H9 (cell line): ENCODE results near the gene ERC2. TPM values are rescaled to one million over a fixed set of nuclear protein-coding genes. Genes with fewer than 3 reads are reported as not detected.

Experiments
- DNase-seq: peaks from one replicate; pipeline ENCODE4 v3.0.0-alpha.2; 2017
- H2AFZ ChIP-seq: one replicate; pipeline ENCODE4 v1.6.1; 2013; ENCODE audit warnings: mild to moderate bottlenecking, low read length, control low read depth, moderate library complexity
- H2AK5ac ChIP-seq: 2 replicates; pipeline ENCODE4 v1.6.1; 2013; ENCODE audit warnings: low read length, control low read depth, mixed read lengths; ENCODE audit not compliant: insufficient read length
- H2BK120ac ChIP-seq: one replicate; pipeline ENCODE4 v1.6.1; 2013; ENCODE audit warnings: low read depth, mild to moderate bottlenecking, low read length, control low read depth, inconsistent platforms; ENCODE audit not compliant: poor library complexity, severe bottlenecking
- H2BK12ac ChIP-seq: 2 replicates; pipeline ENCODE4 v1.6.1; 2013; ENCODE audit warnings: low read length, control low read depth, mixed read lengths, low read depth; ENCODE audit not compliant: insufficient read length
- H2BK15ac ChIP-seq: 2 replicates; pipeline ENCODE4 v1.6.1; 2013; ENCODE audit warnings: low read depth, low read length, control low read depth
- H2BK20ac ChIP-seq: one replicate; pipeline ENCODE4 v1.6.1; 2013; ENCODE audit warnings: low read depth, mild to moderate bottlenecking, low read length, control low read depth, inconsistent platforms; ENCODE audit not compliant: poor library complexity, severe bottlenecking
- H2BK5ac ChIP-seq: 2 replicates; pipeline ENCODE4 v1.6.1; 2013; ENCODE audit warnings: low read length, control low read depth, mixed read lengths; ENCODE audit not compliant: insufficient read length
- H3K14ac ChIP-seq: 2 replicates; pipeline ENCODE4 v1.6.1; 2013; ENCODE audit warnings: low read length, control low read depth; ENCODE audit not compliant: insufficient read depth
- H3K18ac ChIP-seq: 2 replicates; pipeline ENCODE4 v1.6.1; 2013; ENCODE audit warnings: low read depth, mild to moderate bottlenecking, mixed read lengths, low read length, control low read depth; ENCODE audit not compliant: insufficient read length
- H3K23ac ChIP-seq: 2 replicates; pipeline ENCODE4 v1.6.1; 2013; ENCODE audit warnings: low read length, control low read depth, mixed read lengths, low read depth; ENCODE audit not compliant: insufficient read length
- H3K23me2 ChIP-seq: 2 replicates; pipeline ENCODE4 v1.6.1; 2013; ENCODE audit warnings: low read depth, mild to moderate bottlenecking, mixed read lengths, low read length, control low read depth; ENCODE audit not compliant: insufficient read length, poor library complexity, severe bottlenecking
- H3K27ac ChIP-seq: 2 replicates; pipeline ENCODE4 v1.5.1; 2013; ENCODE audit warnings: low read length, control low read depth, mixed read lengths, low read depth; ENCODE audit not compliant: insufficient read length
- H3K27me3 ChIP-seq: 2 replicates; pipeline ENCODE4 v1.6.1; 2013; ENCODE audit warnings: low read length, control low read depth, inconsistent platforms; ENCODE audit not compliant: insufficient read depth
- H3K4ac ChIP-seq: 2 replicates; pipeline ENCODE4 v1.6.1; 2013; ENCODE audit warnings: low read depth, mild to moderate bottlenecking, control low read depth, inconsistent platforms, low read length, moderate library complexity
- H3K4me1 ChIP-seq: 2 replicates; pipeline ENCODE4 v1.6.1; 2013; ENCODE audit warnings: low read length, control low read depth, inconsistent platforms; ENCODE audit not compliant: insufficient read depth
- H3K4me2 ChIP-seq: 2 replicates; pipeline ENCODE4 v1.6.1; 2013; ENCODE audit warnings: low read length, control low read depth, mixed read lengths; ENCODE audit not compliant: insufficient read length, insufficient read depth
- H3K56ac ChIP-seq: 2 replicates; pipeline ENCODE4 v1.6.1; 2013; ENCODE audit warnings: low read depth, mild to moderate bottlenecking, mixed read lengths, low read length, control low read depth; ENCODE audit not compliant: insufficient read length
- H3K79me1 ChIP-seq: 2 replicates; pipeline ENCODE4 v1.6.1; 2013; ENCODE audit warnings: low read depth, mild to moderate bottlenecking, moderate library complexity, low read length, control low read depth, inconsistent platforms; ENCODE audit not compliant: insufficient read depth, poor library complexity, severe bottlenecking
- H3K79me2 ChIP-seq: 2 replicates; pipeline ENCODE4 v1.6.1; 2013; ENCODE audit warnings: low read length, control low read depth, inconsistent platforms; ENCODE audit not compliant: insufficient read depth
- H3K9ac ChIP-seq: 2 replicates; pipeline ENCODE4 v1.6.1; 2013; ENCODE audit warnings: low read length, control low read depth, mixed read lengths; ENCODE audit not compliant: insufficient read length; ENCODE audit errors: extremely low read depth
- H3K9me3 ChIP-seq: one replicate; pipeline ENCODE4 v1.6.1; 2013; ENCODE audit warnings: low read depth, low read length, inconsistent platforms; ENCODE audit not compliant: control insufficient read depth
- H3T11ph ChIP-seq: one replicate; pipeline ENCODE4 v1.6.1; 2013; ENCODE audit warnings: mild to moderate bottlenecking, low read length, control low read depth, inconsistent platforms
- H4K20me1 ChIP-seq: one replicate; pipeline ENCODE4 v1.6.1; 2013; ENCODE audit not compliant: control insufficient read depth, insufficient read length, insufficient read depth
- H4K5ac ChIP-seq: 2 replicates; pipeline ENCODE4 v1.6.1; 2013; ENCODE audit warnings: low read depth, mild to moderate bottlenecking, mixed read lengths, low read length, control low read depth; ENCODE audit not compliant: insufficient read length
- H4K8ac ChIP-seq: replicated peaks from 2 replicates; pipeline ENCODE4 v1.6.1; 2013; ENCODE audit warnings: low read length, control low read depth, mixed read lengths, low read depth; ENCODE audit not compliant: insufficient read length
- H4K91ac ChIP-seq: 2 replicates; pipeline ENCODE4 v1.6.1; 2013; ENCODE audit warnings: low read depth, mild to moderate bottlenecking, moderate library complexity, mixed read lengths, low read length, control low read depth; ENCODE audit not compliant: insufficient read length
- H3K27ac Mint-ChIP-seq, 3 experiments: 2 replicates in 2 of 3; 3 replicates in 1 of 3; pipeline ENCODE4 v1.8.0; 2020 to 2021; ENCODE audit warnings: mixed read lengths in 3 of 3, mild to moderate bottlenecking in 1 of 3, moderate library complexity in 1 of 3
- H3K27me3 Mint-ChIP-seq: 2 replicates; pipeline ENCODE4 v1.8.0; 2021; ENCODE audit warnings: low read depth, mild to moderate bottlenecking, moderate library complexity, mixed read lengths
- H3K36me3 Mint-ChIP-seq, 3 experiments: 2 replicates in 2 of 3; 3 replicates in 1 of 3; pipeline ENCODE4 v1.8.0; 2020 to 2021; ENCODE audit warnings: low read depth in 3 of 3, mixed read lengths in 3 of 3; ENCODE audit not compliant: insufficient read depth in 1 of 3
- H3K4me1 Mint-ChIP-seq, 2 experiments: 2 replicates each; pipeline ENCODE4 v1.8.0; 2020; ENCODE audit warnings: mixed read lengths in 2 of 2
- H3K4me3 Mint-ChIP-seq, 2 experiments: 2 replicates in 1 of 2; 3 replicates in 1 of 2; pipeline ENCODE4 v1.8.0; 2020 to 2021; ENCODE audit warnings: mild to moderate bottlenecking in 2 of 2, mixed read lengths in 2 of 2, moderate library complexity in 1 of 2
- H3K9me3 Mint-ChIP-seq, 2 experiments: 2 replicates in 1 of 2; 3 replicates in 1 of 2; pipeline ENCODE4 v1.8.0; 2020; ENCODE audit warnings: mild to moderate bottlenecking in 2 of 2, mixed read lengths in 2 of 2, moderate library complexity in 1 of 2
- WGBS: extraction: QIAGEN DNeasy Blood & Tissue Kit; methylation state at CpG from one replicate; pipeline ENCODE4 v1.1.7; 2013; ENCODE audit warnings: missing lambda C conversion rate, low lambda C conversion rate, mixed read lengths; ENCODE audit not compliant: insufficient read length; ENCODE audit errors: extremely low coverage; 5-methylcytosine and 5-hydroxymethylcytosine counted together
- total RNA-seq: library from RNA; stranded (reverse); gene quantifications from 2 replicates; pipeline ENCODE4 v1.2.1, GENCODE V29; 2021
- TF ChIP-seq, protein P1 (sequence below): fragments of 200-600 bp; sonication (generic); conservative IDR thresholded peaks from 3 replicates; pipeline ENCODE4 v1.8.0; 2021; ENCODE audit warnings: antibody characterized with exemption, mild to moderate bottlenecking

The ERC2 gene
- total RNA-seq, 1 experiment from 2014 or later, result 15.4 TPM

- H4K91ac ChIP-seq, result no peak overlapping the region
- no peak overlapping the region for H2BK15ac ChIP-seq
- Mint-ChIP-seq H3K9me3 (peaks cover 3 to 14% of the 10 kb centered on the region in 2 experiments; a peak in 4 of 5 replicates), H3K4me3 (no peak overlapping the region), H3K27ac (no peak overlapping the region), H3K4me1 (peaks cover 58 to 68% of the 10 kb centered on the region in 2 experiments), H3K36me3 (peaks cover 2 to 14% (median 10%) of the 10 kb centered on the region in 3 experiments; a peak in 6 of 7 replicates), H3K27me3 (no peaks in the 10 kb centered on the region)
- no peak overlapping the region for H3K4me2 ChIP-seq
- H4K5ac ChIP-seq, result no peak overlapping the region
- no peak overlapping the region for H4K8ac ChIP-seq
- no peak overlapping the region for H3K56ac ChIP-seq
- H3T11ph ChIP-seq, result no peak overlapping the region
- WGBS, result no CpG with 5 or more reads among the region's 1 CpG
- H3K27me3 ChIP-seq, result no peaks in the 10 kb centered on the region; the same call in 1 of the 2 replicates
- H3K18ac ChIP-seq, result no peak overlapping the region
- no peak overlapping the region for H2BK5ac ChIP-seq
- no peak overlapping the region for H3K9ac ChIP-seq
- no peak overlapping the region for H2AFZ ChIP-seq
- H3K4ac ChIP-seq, result no peak overlapping the region
- TF ChIP-seq, protein P1, sequence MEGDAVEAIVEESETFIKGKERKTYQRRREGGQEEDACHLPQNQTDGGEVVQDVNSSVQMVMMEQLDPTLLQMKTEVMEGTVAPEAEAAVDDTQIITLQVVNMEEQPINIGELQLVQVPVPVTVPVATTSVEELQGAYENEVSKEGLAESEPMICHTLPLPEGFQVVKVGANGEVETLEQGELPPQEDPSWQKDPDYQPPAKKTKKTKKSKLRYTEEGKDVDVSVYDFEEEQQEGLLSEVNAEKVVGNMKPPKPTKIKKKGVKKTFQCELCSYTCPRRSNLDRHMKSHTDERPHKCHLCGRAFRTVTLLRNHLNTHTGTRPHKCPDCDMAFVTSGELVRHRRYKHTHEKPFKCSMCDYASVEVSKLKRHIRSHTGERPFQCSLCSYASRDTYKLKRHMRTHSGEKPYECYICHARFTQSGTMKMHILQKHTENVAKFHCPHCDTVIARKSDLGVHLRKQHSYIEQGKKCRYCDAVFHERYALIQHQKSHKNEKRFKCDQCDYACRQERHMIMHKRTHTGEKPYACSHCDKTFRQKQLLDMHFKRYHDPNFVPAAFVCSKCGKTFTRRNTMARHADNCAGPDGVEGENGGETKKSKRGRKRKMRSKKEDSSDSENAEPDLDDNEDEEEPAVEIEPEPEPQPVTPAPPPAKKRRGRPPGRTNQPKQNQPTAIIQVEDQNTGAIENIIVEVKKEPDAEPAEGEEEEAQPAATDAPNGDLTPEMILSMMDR, result no peak
- H2BK20ac ChIP-seq, result no peak overlapping the region
- H3K14ac ChIP-seq, result no peak overlapping the region
- peaks cover 21% of the 10 kb centered on the region; the same call in 1 of the 2 replicates for H3K4me1 ChIP-seq
- H3K79me2 ChIP-seq, result no peaks in the 10 kb centered on the region
- H3K23ac ChIP-seq, result no peak overlapping the region
- no peak overlapping the region for H2BK12ac ChIP-seq
- no peak overlapping the region for H2AK5ac ChIP-seq
- DNase-seq, result no peak
- no peaks in the 10 kb centered on the region for H3K9me3 ChIP-seq
- no peaks in the 10 kb centered on the region for H4K20me1 ChIP-seq
- no peaks in the 10 kb centered on the region for H3K23me2 ChIP-seq
- H3K79me1 ChIP-seq, result no peaks in the 10 kb centered on the region
- no peak overlapping the region for H2BK120ac ChIP-seq
- H3K27ac ChIP-seq, result no peak overlapping the region
These were observed 349.3 kb downstream of the ERC2 start for GRCh38 chr3:56118968-56119367.
